Adipose tissue (tissue), 3 donors: ENCODE data around the gene NKG7. TPM values are rescaled to one million over a fixed set of nuclear protein-coding genes. Genes with fewer than 3 reads are reported as not detected.

Experiments used
- H3K27ac ChIP-seq: one replicate; pipeline ENCODE4 v1.5.1; 2013; ENCODE audit warnings: low read depth, low read length
- WGBS, 3 donors: extraction: QIAGEN DNeasy Blood & Tissue Kit; methylation state at CpG; one replicate each; pipeline ENCODE4 v1.1.7; 2013; 5-methylcytosine and 5-hydroxymethylcytosine counted together
- polyA plus RNA-seq, 3 donors: library from polyadenylated mRNA; stranded (reverse); fragments of 200-250 nt; gene quantifications; one replicate each; pipeline ENCODE4 v1.2.3, GENCODE V29; 2013
- donor health status: healthy with polysubstance abuse.
- donor health status: Bipolar disorder and iron deficiency.
- donor health status: healthy.

The NKG7 gene
- polyA plus RNA-seq, 3 donors: 1.5 to 10.3 (median 9.1) TPM

DNA sequence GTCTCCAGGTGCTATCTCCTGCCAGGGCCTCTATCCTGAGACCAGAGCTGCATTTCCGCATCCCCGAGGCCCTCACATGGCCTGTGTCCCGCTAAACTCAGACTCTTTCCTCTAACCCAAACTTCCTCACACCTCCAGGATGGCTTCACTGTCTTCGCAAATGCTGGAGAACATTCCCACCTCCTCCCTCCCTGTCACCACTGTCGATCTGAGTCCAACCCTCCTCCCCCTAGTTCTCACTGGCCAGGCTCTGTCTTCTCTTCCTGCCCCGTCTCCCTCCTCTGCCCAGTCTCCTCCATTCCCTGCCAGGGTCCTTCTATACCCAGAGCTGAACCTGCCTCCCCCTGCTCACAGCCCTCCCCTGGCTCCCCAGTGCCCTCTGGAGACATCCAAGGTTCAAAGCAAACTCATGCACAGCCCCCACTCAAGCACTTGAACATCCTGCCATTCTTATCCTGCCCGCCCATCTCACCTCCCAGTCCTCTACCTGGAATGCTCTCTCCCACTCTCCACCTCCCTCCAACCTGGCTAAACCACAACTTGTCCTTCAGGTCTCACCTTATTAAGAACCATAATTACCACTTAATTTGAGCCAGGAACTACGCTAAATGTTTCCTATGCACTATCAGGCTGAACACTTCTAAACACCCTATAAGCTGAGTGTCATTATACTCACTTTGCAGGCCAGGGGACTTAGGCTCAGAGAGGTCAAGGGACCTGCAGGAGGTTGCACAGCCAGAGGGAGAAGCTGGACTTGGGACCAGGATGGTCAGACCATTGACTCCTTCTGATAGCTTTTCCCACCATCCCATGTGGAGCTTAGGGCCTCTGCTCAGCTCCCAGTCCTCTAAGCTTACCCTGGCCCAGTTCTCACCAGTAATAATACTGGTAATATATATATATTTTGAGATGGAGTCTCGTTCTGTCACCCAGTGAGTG, 29.6 kb downstream of the NKG7 start:
- 46 to 55% (median 50%) methylated on average over 9 of the region's 9 CpGs for WGBS, 3 donors
- H3K27ac ChIP-seq: no peak overlapping the region

GRCh38 chr19:51341976-51342580, 30.4 kb downstream of the NKG7 start, which contains the start of gene VSIG10L:
TSS of gene VSIG10L (minus strand) at chr19:51342139. CDS start at chr19:51342124, 15 bp downstream.
- H3K27ac ChIP-seq: no peak within 1 kb of the TSS
- 47 to 100% (median 58%) methylated on average over 1 to 3 of the region's 3 CpGs for WGBS, 3 donors

GRCh38 chr19:51341066-51341465, 31.4 kb downstream of the NKG7 start:
- H3K27ac ChIP-seq: no peak overlapping the region
- 90 to 96% (median 95%) methylated on average over 18 of the region's 18 CpGs for whole genome bisulfite sequencing, 3 donors

DNA sequence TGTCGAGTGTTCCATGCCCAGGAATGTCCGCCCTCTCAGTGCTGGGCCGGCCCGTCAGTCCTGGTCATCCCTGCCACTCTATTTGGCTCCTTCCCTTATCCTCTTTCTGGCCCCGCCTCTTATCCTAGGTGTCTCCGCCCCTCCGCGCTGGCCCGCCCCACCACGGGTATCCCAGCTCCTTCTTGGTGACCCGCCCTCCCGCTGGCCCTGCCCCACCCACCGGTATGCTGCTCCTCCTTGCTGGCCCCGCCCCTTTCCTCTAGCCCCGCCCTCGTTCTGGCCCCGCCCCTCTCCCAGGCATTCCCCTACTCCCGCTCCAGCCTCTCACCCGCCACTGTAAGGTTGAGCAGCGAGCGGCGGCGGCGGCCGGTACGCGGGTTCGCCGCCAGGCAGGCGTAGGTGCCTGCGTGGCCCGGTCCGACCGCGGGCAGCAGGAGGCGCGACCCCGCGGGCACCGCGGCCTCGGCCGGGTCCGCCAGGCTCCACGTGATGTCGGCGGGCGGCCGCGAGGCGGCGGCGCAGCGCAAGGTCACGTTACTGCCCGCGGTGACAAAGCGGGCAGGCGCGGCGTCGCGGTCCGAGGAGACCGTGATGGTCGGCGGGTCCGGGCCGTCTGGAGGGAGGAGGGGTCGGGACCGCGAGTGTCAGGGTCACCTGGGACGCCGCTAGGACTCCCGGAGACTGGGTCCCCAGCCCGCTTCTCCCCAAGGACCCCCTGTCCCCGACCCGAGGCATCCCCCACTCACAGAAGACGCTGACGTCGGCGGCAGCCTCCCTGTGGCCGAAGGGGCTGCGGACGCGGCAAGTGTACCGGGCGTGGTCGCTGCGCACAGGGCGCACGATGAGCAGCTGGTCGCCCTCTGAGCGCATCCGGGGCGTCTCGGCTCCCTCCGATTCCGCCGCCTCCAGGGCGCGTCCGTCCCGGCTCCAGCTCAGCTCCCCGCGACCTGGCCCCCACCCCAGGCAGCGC, 32.5 kb downstream of the NKG7 start:
- no peak overlapping the region for H3K27ac ChIP-seq
- 0 to 4% (median 2%) methylated on average over 94 to 107 of the region's 107 CpGs for WGBS, 3 donors

GRCh38 chr19:51339313-51339686, 33.2 kb downstream of the NKG7 start:
- no peak overlapping the region for H3K27ac ChIP-seq
- WGBS, 3 donors: 0 to 1% (median 0%) methylated on average over 10 of the region's 10 CpGs

DNA sequence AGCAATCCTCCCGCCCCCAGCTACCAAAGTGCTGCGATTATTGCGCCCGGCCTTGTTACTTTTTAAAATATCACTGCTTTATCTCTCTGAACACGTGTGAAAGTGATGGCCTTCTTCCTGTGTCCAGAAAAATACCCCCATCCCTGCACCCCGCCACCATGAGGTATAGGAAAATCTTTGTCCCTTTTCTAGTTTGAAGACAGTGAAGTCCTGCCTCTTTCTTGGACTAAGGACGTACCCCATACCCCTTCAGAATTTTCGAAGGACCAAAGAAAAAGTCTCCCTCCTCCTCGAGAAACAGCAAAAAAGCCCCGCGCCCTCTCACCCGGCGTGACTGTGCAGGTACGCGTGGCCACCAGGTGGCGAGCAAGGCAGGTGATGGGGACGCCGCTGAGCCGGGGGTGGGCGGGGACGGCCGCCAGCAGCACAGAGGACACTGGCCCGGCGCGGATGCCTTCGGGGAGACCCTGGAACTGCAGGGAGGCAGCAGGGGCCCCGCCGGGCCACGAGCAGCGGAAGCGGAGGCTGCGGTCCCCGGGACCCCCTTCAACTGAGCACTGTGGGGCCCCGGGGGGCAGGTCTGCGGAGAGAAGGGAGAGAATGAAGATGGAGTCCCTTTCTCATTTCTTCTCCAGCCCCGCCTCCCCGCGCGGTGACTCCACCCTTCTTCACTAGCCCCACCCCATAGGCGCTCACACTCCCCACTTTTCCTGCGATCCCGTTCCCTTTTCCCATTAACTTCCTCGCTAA, 33.7 kb downstream of the NKG7 start:
- no peak overlapping the region for H3K27ac ChIP-seq
- WGBS, 3 donors: 4% methylated on average over 30 to 43 of the region's 43 CpGs

DNA sequence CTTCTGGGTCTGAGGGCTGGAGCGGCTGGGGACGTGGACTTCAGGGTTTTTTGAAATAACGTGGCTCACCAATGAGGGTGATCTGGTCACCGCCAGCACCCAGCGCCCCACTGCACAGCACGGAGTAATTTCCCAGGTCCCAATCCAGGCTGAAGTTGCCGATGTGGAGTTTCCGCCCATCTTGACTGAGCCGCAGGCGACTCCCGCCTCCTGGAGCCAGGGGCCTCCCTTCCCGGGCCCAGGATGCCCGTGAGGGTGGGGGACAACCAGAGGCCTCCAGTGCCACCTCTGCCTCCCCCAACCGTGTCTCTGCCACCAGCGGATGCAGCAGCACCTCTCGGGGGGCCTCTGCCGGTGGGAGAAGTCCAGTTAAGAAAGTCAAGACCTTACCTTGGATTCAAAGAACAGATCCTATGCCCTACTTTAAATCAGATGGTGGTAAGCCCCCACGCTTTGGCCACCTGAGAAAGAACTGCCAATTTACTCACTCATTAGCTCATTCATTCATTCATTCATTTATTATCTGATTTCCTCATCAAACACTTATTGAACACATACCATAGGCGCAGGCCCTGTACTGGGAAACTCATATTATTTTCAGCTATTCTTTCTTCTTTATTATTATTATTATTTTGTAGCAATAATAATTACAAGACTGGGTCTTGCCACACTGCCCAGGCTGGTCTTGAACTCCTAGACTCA, 34.4 kb downstream of the NKG7 start:
- no peak overlapping the region for H3K27ac ChIP-seq
- 80 to 91% (median 86%) methylated on average over 17 to 19 of the region's 19 CpGs for WGBS, 3 donors

- WGBS, 3 donors: 90 to 95% (median 93%) methylated on average over 13 of the region's 13 CpGs
- H3K27ac ChIP-seq: no peak overlapping the region
Measured at GRCh38 chr19:51337141-51337860, 35.2 kb downstream of the NKG7 start.

DNA sequence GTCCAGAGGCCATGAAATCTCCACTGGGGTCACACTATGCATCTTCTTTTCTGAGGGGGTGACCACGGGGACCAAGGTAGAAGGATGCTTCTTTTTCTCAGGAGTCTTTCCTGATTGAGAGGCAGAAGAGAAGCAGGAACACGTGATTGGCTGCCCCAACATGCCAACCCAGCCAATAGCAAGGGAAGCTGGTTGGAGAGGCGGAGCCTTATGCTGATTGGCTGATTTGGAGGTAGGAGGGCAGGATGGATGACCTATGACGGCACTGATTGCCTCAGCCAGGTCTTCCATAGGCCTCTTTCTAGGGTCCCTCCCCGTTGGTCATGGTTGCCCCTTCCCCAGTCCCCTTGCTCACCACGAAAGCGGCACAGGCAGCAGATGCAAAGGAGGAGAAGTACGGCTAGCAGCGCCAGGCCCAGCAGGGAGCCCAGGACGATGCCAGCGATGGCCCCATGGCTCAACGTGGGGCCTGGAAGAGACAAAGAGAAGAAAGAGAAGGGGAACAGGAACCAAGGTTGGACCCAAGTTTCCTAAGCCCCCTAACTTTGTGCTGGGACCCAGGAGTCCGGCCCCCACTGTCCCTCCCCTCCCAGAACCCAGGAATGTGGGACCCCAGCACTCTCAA, 38.5 kb downstream of the NKG7 start:
- 86 to 93% (median 91%) methylated on average over 11 to 13 of the region's 13 CpGs for WGBS, 3 donors
- H3K27ac ChIP-seq: no peak overlapping the region

GRCh38 chr19:51331716-51332115, 40.7 kb downstream of the NKG7 start:
- 84 to 92% (median 89%) methylated on average over 6 of the region's 6 CpGs for WGBS, 3 donors
- H3K27ac ChIP-seq: no peak overlapping the region

DNA sequence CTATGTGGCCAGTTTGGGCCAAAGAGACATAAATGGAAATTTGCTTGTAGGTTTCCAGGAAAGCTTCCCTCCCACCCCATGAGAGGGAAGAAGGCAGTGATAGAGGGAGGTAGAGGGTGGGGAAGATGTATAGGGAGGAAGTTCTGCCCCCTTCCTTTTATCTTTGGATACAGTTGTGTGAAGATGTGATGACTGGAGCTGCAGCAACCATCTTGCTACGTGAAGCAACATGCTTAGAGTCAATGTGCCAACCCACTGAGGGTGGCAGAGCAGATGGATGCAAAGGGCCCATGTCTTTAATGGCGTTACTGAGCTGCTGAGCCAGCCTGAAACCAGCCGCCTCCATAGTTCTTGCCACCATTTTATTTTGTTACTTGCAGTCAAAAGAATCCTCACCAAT, 41.3 kb downstream of the NKG7 start:
- no peak overlapping the region for H3K27ac ChIP-seq
- WGBS, 3 donors: 65 to 79% (median 66%) methylated on average over 3 of the region's 3 CpGs

DNA sequence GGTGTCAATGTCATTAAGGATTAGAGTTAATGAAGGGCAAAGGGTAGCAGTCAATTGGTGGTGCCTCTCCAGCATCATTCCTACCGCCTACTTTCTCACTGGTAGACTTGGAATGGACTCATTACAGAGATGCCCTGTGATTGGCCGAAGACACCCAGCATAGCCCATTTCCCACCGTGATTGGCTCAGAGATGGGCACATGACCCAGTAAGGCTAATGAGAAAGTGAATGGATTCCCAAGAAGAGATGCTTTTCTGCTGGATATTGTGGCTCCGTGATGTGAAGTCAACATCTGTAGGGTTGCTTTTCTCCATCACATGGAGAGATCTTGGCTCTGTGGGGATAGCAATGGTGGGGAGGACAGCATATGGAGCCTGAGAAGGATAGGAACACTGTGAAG, 42.1 kb downstream of the NKG7 start:
- H3K27ac ChIP-seq: no peak overlapping the region
- 92 to 97% (median 96%) methylated on average over 4 of the region's 4 CpGs for WGBS, 3 donors

DNA sequence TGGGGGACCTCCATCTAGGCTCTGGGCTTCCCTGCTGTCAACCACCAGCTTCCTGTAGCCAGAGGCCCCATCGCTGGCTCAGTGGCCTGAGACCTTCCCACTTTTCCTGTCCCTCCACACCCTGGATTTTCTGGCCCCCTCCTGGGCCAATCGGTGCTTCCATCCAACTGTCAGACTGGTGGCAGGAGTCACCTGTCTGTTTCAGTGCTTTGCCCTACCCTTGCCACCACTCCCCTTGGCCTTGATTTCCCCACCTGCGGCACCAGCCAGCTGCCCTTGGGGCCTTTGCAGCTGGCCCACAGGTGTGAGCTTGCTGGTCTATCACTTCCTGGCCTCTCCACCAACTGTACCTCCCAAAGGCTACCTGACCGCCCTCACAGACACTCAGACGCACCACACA, 43.0 kb downstream of the NKG7 start:
- H3K27ac ChIP-seq: no peak overlapping the region
- 81 to 87% (median 83%) methylated on average over 5 of the region's 5 CpGs for WGBS, 3 donors

GRCh38 chr19:51327066-51328001, 45.1 kb downstream of the NKG7 start:
- 2 to 6% (median 5%) methylated on average over 67 to 75 of the region's 75 CpGs for WGBS, 3 donors

More at GRCh38 chr19:51327066-51328001, 45.1 kb downstream of the NKG7 start:
- no peak overlapping the region for H3K27ac ChIP-seq
